Endothelial cell (in vitro differentiated cells): ENCODE data around the gene RBM45. TPM values are rescaled to one million over a fixed set of nuclear protein-coding genes. Genes with fewer than 3 reads are reported as not detected.

ENCODE experiments used
- DNase-seq: peaks from one replicate; pipeline ENCODE4 v3.0.0; 2021; ENCODE audit warnings: low spot score
- H3K27ac Mint-ChIP-seq: one replicate; pipeline ENCODE4 v1.8.0; 2021; ENCODE audit warnings: mixed read lengths, inconsistent platforms; ENCODE audit not compliant: unreplicated experiment
- H3K27me3 Mint-ChIP-seq: one replicate; pipeline ENCODE4 v1.8.0; 2021; ENCODE audit warnings: mild to moderate bottlenecking, moderate library complexity, mixed read lengths, inconsistent platforms; ENCODE audit not compliant: unreplicated experiment
- H3K36me3 Mint-ChIP-seq: one replicate; pipeline ENCODE4 v1.8.0; 2021; ENCODE audit warnings: mild to moderate bottlenecking, low read depth, mixed read lengths, inconsistent platforms; ENCODE audit not compliant: unreplicated experiment
- H3K4me1 Mint-ChIP-seq: one replicate; pipeline ENCODE4 v1.8.0; 2021; ENCODE audit warnings: mild to moderate bottlenecking, mixed read lengths, inconsistent platforms; ENCODE audit not compliant: unreplicated experiment
- H3K4me3 Mint-ChIP-seq: one replicate; pipeline ENCODE4 v1.8.0; 2021; ENCODE audit warnings: mild to moderate bottlenecking, mixed read lengths, inconsistent platforms; ENCODE audit not compliant: unreplicated experiment
- H3K9me3 Mint-ChIP-seq: one replicate; pipeline ENCODE4 v1.8.0; 2021; ENCODE audit warnings: mixed read lengths, inconsistent platforms; ENCODE audit not compliant: unreplicated experiment
- total RNA-seq: library from RNA; stranded (reverse); fragmentation: NEBNext Ultra II Directional; extraction: Animal tissue kit (Norgen Biotek cat#: 25700); gene quantifications from one replicate; pipeline ENCODE4 v1.2.1, GENCODE V29; 2021; ENCODE audit not compliant: unreplicated experiment
- TF ChIP-seq, protein P1 (sequence below): fragments of 200-600 bp; sonication (generic); IDR thresholded peaks from one replicate; pipeline ENCODE4 v1.5.0; 2021; ENCODE audit warnings: antibody characterized with exemption; ENCODE audit not compliant: unreplicated experiment

RBM45 gene
- total RNA-seq, 1 donor from 2014 or later = 17.0 TPM

DNA sequence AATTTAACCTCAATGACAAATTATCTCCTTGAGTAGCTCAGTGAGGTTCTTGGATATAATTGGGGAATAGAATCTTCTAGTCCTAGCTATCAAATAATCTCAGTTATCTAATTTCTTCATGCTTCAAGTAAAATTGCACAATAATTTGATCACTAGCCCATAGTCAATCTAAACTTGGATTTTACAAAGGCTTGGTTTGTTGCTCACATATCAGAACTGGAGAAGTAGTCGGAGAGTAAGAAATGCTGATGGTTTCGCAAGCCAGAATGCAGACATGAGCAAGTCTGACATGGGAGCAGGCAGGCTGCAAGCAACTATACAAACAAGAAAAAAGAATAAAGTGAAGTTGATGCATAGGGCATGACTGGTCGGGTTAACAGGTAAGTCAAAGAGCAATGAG is 28.0 kb upstream of the RBM45 start:
- Mint-ChIP-seq H3K27ac (no peak overlapping the region), H3K27me3 (no peaks in the 10 kb centered on the region), H3K9me3 (no peaks in the 10 kb centered on the region), H3K4me1 (no peaks in the 10 kb centered on the region), H3K36me3 (no peaks in the 10 kb centered on the region), H3K4me3 (no peak overlapping the region)
- TF ChIP-seq, protein P1, sequence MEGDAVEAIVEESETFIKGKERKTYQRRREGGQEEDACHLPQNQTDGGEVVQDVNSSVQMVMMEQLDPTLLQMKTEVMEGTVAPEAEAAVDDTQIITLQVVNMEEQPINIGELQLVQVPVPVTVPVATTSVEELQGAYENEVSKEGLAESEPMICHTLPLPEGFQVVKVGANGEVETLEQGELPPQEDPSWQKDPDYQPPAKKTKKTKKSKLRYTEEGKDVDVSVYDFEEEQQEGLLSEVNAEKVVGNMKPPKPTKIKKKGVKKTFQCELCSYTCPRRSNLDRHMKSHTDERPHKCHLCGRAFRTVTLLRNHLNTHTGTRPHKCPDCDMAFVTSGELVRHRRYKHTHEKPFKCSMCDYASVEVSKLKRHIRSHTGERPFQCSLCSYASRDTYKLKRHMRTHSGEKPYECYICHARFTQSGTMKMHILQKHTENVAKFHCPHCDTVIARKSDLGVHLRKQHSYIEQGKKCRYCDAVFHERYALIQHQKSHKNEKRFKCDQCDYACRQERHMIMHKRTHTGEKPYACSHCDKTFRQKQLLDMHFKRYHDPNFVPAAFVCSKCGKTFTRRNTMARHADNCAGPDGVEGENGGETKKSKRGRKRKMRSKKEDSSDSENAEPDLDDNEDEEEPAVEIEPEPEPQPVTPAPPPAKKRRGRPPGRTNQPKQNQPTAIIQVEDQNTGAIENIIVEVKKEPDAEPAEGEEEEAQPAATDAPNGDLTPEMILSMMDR = no peak
- no peak for DNase-seq

GRCh38 chr2:178088774-178089270 is 23.4 kb upstream of the RBM45 start:
- Mint-ChIP-seq H3K27ac (no peak overlapping the region), H3K9me3 (no peaks in the 10 kb centered on the region), H3K4me3 (no peak overlapping the region), H3K36me3 (no peaks in the 10 kb centered on the region), H3K27me3 (no peaks in the 10 kb centered on the region), H3K4me1 (no peaks in the 10 kb centered on the region)
- no peak for DNase-seq
- TF ChIP-seq, protein P1 = no peak

- DNase-seq = no peak
- Mint-ChIP-seq H3K27ac (no peak overlapping the region), H3K4me3 (no peak overlapping the region), H3K9me3 (no peaks in the 10 kb centered on the region), H3K27me3 (no peaks in the 10 kb centered on the region), H3K36me3 (peaks cover 3% of the 10 kb centered on the region), H3K4me1 (no peaks in the 10 kb centered on the region)
- TF ChIP-seq, protein P1 = no peak
Measured at GRCh38 chr2:178093471-178093870, 18.8 kb upstream of the RBM45 start.

DNA sequence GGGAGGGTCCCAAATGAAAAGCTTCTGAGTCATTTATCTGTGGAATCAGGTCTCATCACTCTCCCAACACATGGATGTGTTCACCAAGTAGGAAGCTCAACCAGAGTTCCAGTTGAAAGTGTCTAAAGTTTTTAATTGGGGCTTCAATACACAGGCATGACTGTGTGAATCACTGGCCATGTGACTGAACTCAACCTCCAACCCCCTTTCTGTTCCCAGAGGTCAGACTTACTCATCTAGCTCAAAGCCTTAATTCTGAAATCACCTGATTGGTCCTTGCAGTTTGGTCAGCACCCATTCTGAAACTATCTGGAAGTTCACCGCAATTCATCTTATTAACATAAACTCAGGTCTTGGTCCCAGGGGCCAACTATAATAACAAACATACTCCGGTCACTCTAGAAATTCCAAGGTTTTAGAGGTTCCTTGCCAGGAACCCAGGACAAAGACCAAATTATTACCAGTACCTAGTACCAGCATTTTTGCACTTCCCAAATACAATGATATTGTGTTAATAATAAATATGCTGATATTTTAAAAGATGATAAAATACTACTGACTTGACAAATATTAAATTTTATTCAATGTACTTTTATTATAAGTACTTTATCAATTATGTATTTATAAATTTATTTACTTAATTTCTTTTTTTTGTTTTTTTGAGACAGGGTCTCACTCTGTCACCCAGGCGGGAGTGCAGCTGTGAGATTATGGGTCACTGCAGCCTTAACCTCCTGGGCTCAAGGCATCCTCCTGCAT is 10.7 kb upstream of the RBM45 start:
- TF ChIP-seq, protein P1 = no peak
- peaks cover under 1% of the 10 kb centered on the region for H3K36me3 Mint-ChIP-seq
- H3K4me1 Mint-ChIP-seq = no peaks in the 10 kb centered on the region
- no peaks in the 10 kb centered on the region for H3K9me3 Mint-ChIP-seq
- no peak overlapping the region for H3K4me3 Mint-ChIP-seq
- DNase-seq = no peak
- no peaks in the 10 kb centered on the region for H3K27me3 Mint-ChIP-seq
- no peak overlapping the region for H3K27ac Mint-ChIP-seq

- Mint-ChIP-seq H3K36me3 (no peaks in the 10 kb centered on the region), H3K4me3 (no peak overlapping the region), H3K4me1 (no peaks in the 10 kb centered on the region), H3K9me3 (no peaks in the 10 kb centered on the region), H3K27ac (no peak overlapping the region), H3K27me3 (no peaks in the 10 kb centered on the region)
- DNase-seq = no peak
- TF ChIP-seq, protein P1 = no peak
Measured at GRCh38 chr2:178105566-178105965, 6.7 kb upstream of the RBM45 start.
